Vagina (tissue), 2 donors: Measurements from ENCODE around the gene STOM.

Experiments
- CTCF ChIP-seq, 3 experiments: fragments of 450-650 bp in 2 of 3; fragments of 200-600 bp in 1 of 3; sonication (generic) in 1 of 3; IDR thresholded peaks; one replicate each; pipeline ENCODE4 v1.5.1; 2017 to 2019; ENCODE audit warnings: antibody characterized with exemption in 3 of 3, mild to moderate bottlenecking in 2 of 3, moderate library complexity in 2 of 3
- POLR2A ChIP-seq, 2 donors: fragments of 450-650 bp; IDR thresholded peaks; one replicate each; pipeline ENCODE4 v1.6.1; 2017; ENCODE audit warnings: antibody characterized with exemption in 2 of 2, mild to moderate bottlenecking in 2 of 2, moderate library complexity in 2 of 2

GRCh38 chr9:121395558-121395957 lies 25.5 kb upstream of the STOM start:
- TF ChIP-seq CTCF (IDR thresholded peaks at IDR 0.05), result no peak
- no peak for TF ChIP-seq POLR2A (IDR thresholded peaks at IDR 0.05)
